Astrocyte (in vitro differentiated cells and primary cell): Measurements from ENCODE around the gene DLL1.

Experiments used
- CTCF ChIP-seq: IDR thresholded peaks from 2 replicates; pipeline ENCODE4 v1.5.1; 2011; ENCODE audit warnings: low read depth, mild to moderate bottlenecking, inconsistent platforms, low read length, moderate library complexity; ENCODE audit not compliant: insufficient read depth
- EZH2 ChIP-seq: IDR thresholded peaks from 2 replicates; pipeline ENCODE4 v1.6.1; 2012; ENCODE audit warnings: mild to moderate bottlenecking, low read length, inconsistent platforms; ENCODE audit not compliant: insufficient read depth

GRCh38 chr6:170286934-170287265, 4.0 kb downstream of the DLL1 start:
- no peak for TF ChIP-seq CTCF
- no peak for TF ChIP-seq EZH2
